ENCODE data around the gene CNKSR1. TPM values are rescaled to one million over a fixed set of nuclear protein-coding genes. Genes with fewer than 3 reads are reported as not detected.

The CNKSR1 gene
- total and polyA plus RNA-seq, 2 of the 4 experiments (the other 2 are of a cell fraction): 0.43 TPM; not detected in 1

- in situ Hi-C loops (cut with MboI; ENCODE audit: low sequenced_read_pairs) (no loop called here), intact Hi-C loops (cut with micrococcal nuclease) (no loop called here)
Measured at GRCh38 chr1:26224606-26225005, 47.3 kb downstream of the CNKSR1 start.

More at GRCh38 chr1:26224606-26225005, 47.3 kb downstream of the CNKSR1 start:
- ChIA-PET CTCF (no interaction called here), POLR2A (ENCODE audit: unreplicated experiment) (no interaction called here)
- no peak overlapping the region for H3K4me2 ChIP-seq (ENCODE audit: low read depth, low read length)
- no peaks in the 10 kb centered on the region for H3K9me3 ChIP-seq (ENCODE audit: control insufficient read depth, insufficient read depth, low read length)
- peaks cover 53% of the 10 kb centered on the region for H3K27me3 ChIP-seq (ENCODE audit: control insufficient read depth, insufficient read depth, low read length)
- BruUV-seq (replicated peaks): no TSS peak
- no peak overlapping the region for H3K56ac ChIP-seq (ENCODE audit: extremely low read depth, insufficient read depth, low read length)
- no peak overlapping the region for H4K8ac ChIP-seq (ENCODE audit: low read depth in 2 of 2, low read length in 2 of 2)
- H3K14ac ChIP-seq (replicated peaks; ENCODE audit: low read depth, low read length): no peak overlapping the region
- no peak overlapping the region for H3K4me3 ChIP-seq (ENCODE audit: insufficient read depth, low read depth, low read length)
- no peak overlapping the region for H3K4ac ChIP-seq (ENCODE audit: low read depth, low read length)
- 60% methylated on average over 1 of the region's 7 CpGs; no CpG with 5 or more reads in 1 of the 2 experiments for WGBS, 2 experiments (ENCODE audit: extremely low coverage in 2 of 2, insufficient read length in 1 of 2)
- H3K18ac ChIP-seq (ENCODE audit: low read depth, low read length): no peak overlapping the region
- H4K20me1 ChIP-seq (ENCODE audit: insufficient read depth, low read length): no peaks in the 10 kb centered on the region
- H3K36me3 ChIP-seq (ENCODE audit: control insufficient read depth, insufficient read depth, low read length): no peaks in the 10 kb centered on the region
- H2BK20ac ChIP-seq (ENCODE audit: low read depth, low read length): no peak overlapping the region
- no peaks in the 10 kb centered on the region; the same call in 1 of the 2 replicates for H3K9me1 ChIP-seq (ENCODE audit: insufficient read depth, low read length)
- H4K5ac ChIP-seq (ENCODE audit: low read depth, low read length): no peak overlapping the region
- H3K79me1 ChIP-seq (ENCODE audit: low read depth in 1 of 2, low read length in 2 of 2): no peaks in the 10 kb centered on the region
- TF ChIP-seq POLR2A (IDR thresholded peaks at IDR 0.05; ENCODE audit: low read depth, low read length): no peak
- TF ChIP-seq MAFK (IDR thresholded peaks at IDR 0.05; ENCODE audit: low read depth, low read length): no peak
- TF ChIP-seq RAD21 (IDR thresholded peaks at IDR 0.05; ENCODE audit: low read length): no peak
- TF ChIP-seq RCOR1 (IDR thresholded peaks at IDR 0.05; ENCODE audit: insufficient replicate concordance, low read length): no peak
- TF ChIP-seq NFE2L2 (IDR thresholded peaks at IDR 0.05; ENCODE audit: low read depth, low read length): no peak
- TF ChIP-seq, protein P1, sequence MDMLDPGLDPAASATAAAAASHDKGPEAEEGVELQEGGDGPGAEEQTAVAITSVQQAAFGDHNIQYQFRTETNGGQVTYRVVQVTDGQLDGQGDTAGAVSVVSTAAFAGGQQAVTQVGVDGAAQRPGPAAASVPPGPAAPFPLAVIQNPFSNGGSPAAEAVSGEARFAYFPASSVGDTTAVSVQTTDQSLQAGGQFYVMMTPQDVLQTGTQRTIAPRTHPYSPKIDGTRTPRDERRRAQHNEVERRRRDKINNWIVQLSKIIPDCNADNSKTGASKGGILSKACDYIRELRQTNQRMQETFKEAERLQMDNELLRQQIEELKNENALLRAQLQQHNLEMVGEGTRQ (IDR thresholded peaks at IDR 0.05; ENCODE audit: low read depth, low read length): no peak
- TF ChIP-seq BHLHE40 (IDR thresholded peaks at IDR 0.05; ENCODE audit: low read depth, low read length): no peak
- TF ChIP-seq CHD1 (IDR thresholded peaks at IDR 0.05; ENCODE audit: low read depth, low read length): no peak
- no peak overlapping the region for H2BK120ac ChIP-seq (ENCODE audit: low read depth, low read length)
- H2AK5ac ChIP-seq (ENCODE audit: low read depth, low read length): no peak overlapping the region
- DNase-seq: no peak
- no peak overlapping the region for H3K23ac ChIP-seq (ENCODE audit: low read depth, low read length)
- no peak overlapping the region for H4K91ac ChIP-seq (ENCODE audit: insufficient read depth, low read depth, low read length)
- no peak overlapping the region for H2BK5ac ChIP-seq (ENCODE audit: low read depth, low read length, poor library complexity, severe bottlenecking)
- no peak overlapping the region for H2AK9ac ChIP-seq (replicated peaks; ENCODE audit: low read depth, low read length, poor library complexity)
- dilution Hi-C loops (cut with HindIII; ENCODE audit: low sequenced_read_pairs, unreplicated experiment): no loop called here
- ATAC-seq (ENCODE audit: low read depth): no peak
- H3K4me1 ChIP-seq (ENCODE audit: control insufficient read depth, insufficient read depth, low read length): no peaks in the 10 kb centered on the region
- H2BK15ac ChIP-seq (ENCODE audit: low read depth, low read length): no peak overlapping the region
- no peak overlapping the region for H2AFZ ChIP-seq (replicated peaks; ENCODE audit: low read length, poor library complexity)
- no peak overlapping the region for H3K27ac ChIP-seq (ENCODE audit: insufficient read depth, low read length)
- no peak overlapping the region for H3K9ac ChIP-seq (ENCODE audit: low read depth, low read length)

Measured in IMR-90 (cell line).